Keratinocyte (primary cell): Measurements from ENCODE around the gene ASTN2. TPM values are rescaled to one million over a fixed set of nuclear protein-coding genes. Genes with fewer than 3 reads are reported as not detected.

Experiments
- DNase-seq: peaks from one replicate; pipeline ENCODE4 v3.0.0-alpha.2; 2011; ENCODE audit warnings: low read depth, missing footprints, low spot score
- FAIRE-seq: peaks from 2 replicates; lab custom pipeline; 2011; peaks lifted over from hg19 to GRCh38; lab: Jason Lieb, UNC
- H2AFZ ChIP-seq: 2 replicates; pipeline ENCODE4 v1.6.0; 2012; ENCODE audit warnings: low read length, control low read depth, inconsistent platforms; ENCODE audit not compliant: control insufficient read depth
- H3K27ac ChIP-seq: 2 replicates; pipeline ENCODE4 v1.5.1; 2011; ENCODE audit warnings: low read length; ENCODE audit not compliant: control insufficient read depth, insufficient read depth
- H3K27me3 ChIP-seq: 3 replicates; pipeline ENCODE4 v1.6.0; 2011; ENCODE audit warnings: low read length; ENCODE audit not compliant: control insufficient read depth, insufficient read depth; ENCODE audit errors: extremely low read depth
- H3K36me3 ChIP-seq, 2 experiments: 2 replicates in 1 of 2; 3 replicates in 1 of 2; pipeline ENCODE4 v1.5.1; 2011; ENCODE audit warnings: low read length in 2 of 2, mild to moderate bottlenecking in 1 of 2; ENCODE audit not compliant: control insufficient read depth in 2 of 2, insufficient read depth in 2 of 2; ENCODE audit errors: extremely low read depth in 1 of 2
- H3K4me1 ChIP-seq: 3 replicates; pipeline ENCODE4 v1.5.1; 2011; ENCODE audit warnings: low read length; ENCODE audit not compliant: control insufficient read depth, insufficient read depth; ENCODE audit errors: extremely low read depth
- H3K4me2 ChIP-seq: 3 replicates; pipeline ENCODE4 v1.6.0; 2011; ENCODE audit warnings: low read depth, low read length; ENCODE audit not compliant: control insufficient read depth, insufficient read depth; ENCODE audit errors: extremely low read depth
- H3K4me3 ChIP-seq, 3 experiments: fragments of 200-600 bp in 1 of 3; sonication (generic) in 1 of 3; 2 replicates in 2 of 3; 3 replicates in 1 of 3; pipeline ENCODE4 v1.5.1; 2011 to 2016; ENCODE audit warnings: low read length in 3 of 3, mild to moderate bottlenecking in 3 of 3, control low read depth in 2 of 3, inconsistent platforms in 1 of 3, low read depth in 1 of 3, mixed read lengths in 1 of 3, mixed run types in 1 of 3, moderate library complexity in 1 of 3; ENCODE audit not compliant: control insufficient read depth in 2 of 3, insufficient read depth in 2 of 3; ENCODE audit errors: extremely low read depth in 1 of 3
- H3K79me2 ChIP-seq: 2 replicates; pipeline ENCODE4 v1.6.0; 2012; ENCODE audit warnings: low read length; ENCODE audit not compliant: control insufficient read depth, insufficient read depth
- H3K9ac ChIP-seq: 3 replicates; pipeline ENCODE4 v1.6.0; 2011; ENCODE audit warnings: low read length; ENCODE audit not compliant: control insufficient read depth, insufficient read depth; ENCODE audit errors: extremely low read depth
- H3K9me1 ChIP-seq: 3 replicates; pipeline ENCODE4 v1.6.0; 2011; ENCODE audit warnings: low read length; ENCODE audit not compliant: control insufficient read depth, insufficient read depth; ENCODE audit errors: extremely low read depth
- H3K9me3 ChIP-seq: 2 replicates; pipeline ENCODE4 v1.5.1; 2012; ENCODE audit warnings: low read depth, low read length; ENCODE audit not compliant: control insufficient read depth
- H4K20me1 ChIP-seq: 3 replicates; pipeline ENCODE4 v1.6.0; 2011; ENCODE audit warnings: low read length; ENCODE audit not compliant: control insufficient read depth, insufficient read depth; ENCODE audit errors: extremely low read depth
- EZH2 ChIP-seq: IDR thresholded peaks from one replicate; pipeline ENCODE4 v1.6.1; 2012; ENCODE audit warnings: inconsistent platforms, mild to moderate bottlenecking, low read length, moderate library complexity
- dilution Hi-C: fragments of 300-500 bp; cut with MboI; formaldehyde crosslinking; loops from one replicate; pipeline ENCODE4 v1.7.0; 2020; ENCODE audit warnings: low sequenced_read_pairs; ENCODE audit not compliant: extremely low pct_ligation_motif_present
- polyA plus RNA-seq, 5 experiments: library from polyadenylated mRNA; depleted of rRNA in 3 of 5; stranded (reverse) in 3 of 5; stranded (forward) in 1 of 5; unstranded in 1 of 5; fragments of >200 nt; gene quantifications; 1 replicate in 1 of 5; 2 replicates in 3 of 5; 3 replicates in 1 of 5; pipeline versions ENCODE4 v1.2.1 to v1.2.3, GENCODE V29; 2011 to 2012; ENCODE audit warnings: missing spikeins in 2 of 5, low read depth in 1 of 5, low replicate concordance in 1 of 5
- TF ChIP-seq, protein P1 (sequence below), 3 experiments: IDR thresholded peaks in 1 of 3; conservative IDR thresholded peaks in 1 of 3; optimal IDR thresholded peaks in 1 of 3; 2 replicates in 2 of 3; 3 replicates in 1 of 3; pipeline versions ENCODE3 to v1.5.1; 2011; ENCODE audit warnings: low read length in 3 of 3, mild to moderate bottlenecking in 3 of 3, moderate library complexity in 2 of 3, control low read depth in 1 of 3, inconsistent platforms in 1 of 3; ENCODE audit not compliant: insufficient read depth in 2 of 3; ENCODE audit errors: extremely low read depth in 1 of 3

Gene ASTN2
- polyA plus RNA-seq, 1 donor (not counting 4 experiments of a cell fraction or from before 2014, with no cell fraction given) = 0.31 TPM

GRCh38 chr9:117354997-117355396 is 59.9 kb downstream of the ASTN2 start:
- Histone ChIP-seq H3K27ac (no peak overlapping the region), H3K4me2 (no peak overlapping the region), H3K36me3 (no peaks in the 10 kb centered on the region), H3K27me3 (no peaks in the 10 kb centered on the region), H3K4me3 (no peak overlapping the region), H3K9me3 (no peaks in the 10 kb centered on the region), H3K9ac (no peak overlapping the region), H3K79me2 (no peaks in the 10 kb centered on the region), H3K4me1 (no peaks in the 10 kb centered on the region), H2AFZ (no peak overlapping the region), H4K20me1 (no peaks in the 10 kb centered on the region), H3K9me1 (no peaks in the 10 kb centered on the region)
- TF ChIP-seq EZH2 = no peak
- TF ChIP-seq, protein P1, sequence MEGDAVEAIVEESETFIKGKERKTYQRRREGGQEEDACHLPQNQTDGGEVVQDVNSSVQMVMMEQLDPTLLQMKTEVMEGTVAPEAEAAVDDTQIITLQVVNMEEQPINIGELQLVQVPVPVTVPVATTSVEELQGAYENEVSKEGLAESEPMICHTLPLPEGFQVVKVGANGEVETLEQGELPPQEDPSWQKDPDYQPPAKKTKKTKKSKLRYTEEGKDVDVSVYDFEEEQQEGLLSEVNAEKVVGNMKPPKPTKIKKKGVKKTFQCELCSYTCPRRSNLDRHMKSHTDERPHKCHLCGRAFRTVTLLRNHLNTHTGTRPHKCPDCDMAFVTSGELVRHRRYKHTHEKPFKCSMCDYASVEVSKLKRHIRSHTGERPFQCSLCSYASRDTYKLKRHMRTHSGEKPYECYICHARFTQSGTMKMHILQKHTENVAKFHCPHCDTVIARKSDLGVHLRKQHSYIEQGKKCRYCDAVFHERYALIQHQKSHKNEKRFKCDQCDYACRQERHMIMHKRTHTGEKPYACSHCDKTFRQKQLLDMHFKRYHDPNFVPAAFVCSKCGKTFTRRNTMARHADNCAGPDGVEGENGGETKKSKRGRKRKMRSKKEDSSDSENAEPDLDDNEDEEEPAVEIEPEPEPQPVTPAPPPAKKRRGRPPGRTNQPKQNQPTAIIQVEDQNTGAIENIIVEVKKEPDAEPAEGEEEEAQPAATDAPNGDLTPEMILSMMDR (optimal IDR thresholded peaks at IDR 0.05 in 1 of 3, IDR thresholded peaks at IDR 0.05 in 1 of 3, conservative IDR thresholded peaks at IDR 0.05 in 1 of 3; ENCODE audit: extremely low read depth in 1 of 3, insufficient read depth in 2 of 3, low read length in 3 of 3) = no peak
- DNase-seq (no peak), FAIRE-seq (no peak)
- dilution Hi-C loops = no loop called here

DNA sequence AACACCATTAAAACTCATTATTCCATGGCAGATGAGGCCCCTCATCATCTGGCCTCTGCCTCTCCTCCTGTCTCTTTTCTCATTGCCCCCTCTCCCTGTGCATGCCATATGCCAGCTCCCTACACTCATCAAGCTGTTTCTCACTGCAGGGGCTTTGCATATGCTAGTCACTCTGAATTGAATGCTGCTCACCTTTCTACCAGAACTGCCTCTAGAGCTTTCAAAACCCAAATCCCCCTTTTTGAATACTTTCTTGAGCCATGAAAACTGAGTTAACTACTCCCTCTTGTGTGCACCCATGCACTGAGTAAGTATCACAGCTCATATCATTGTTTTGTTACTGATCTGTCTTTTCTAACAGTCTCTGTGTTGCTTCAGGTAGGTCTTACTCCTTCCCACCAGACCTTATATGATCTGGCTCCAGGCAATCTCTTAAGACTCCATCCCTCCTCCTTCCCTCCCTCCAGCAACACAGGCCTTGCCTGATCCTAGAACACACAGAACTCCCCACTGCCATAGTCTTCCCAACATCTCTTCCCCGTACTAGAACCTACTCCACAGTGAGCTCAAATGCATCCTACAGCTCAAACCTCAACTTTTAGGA is 60.5 kb downstream of the ASTN2 start:
- FAIRE-seq = no peak
- dilution Hi-C loops = no loop called here

More for the DNA sequence above, 60.5 kb downstream of the ASTN2 start:
- no peak overlapping the region for H3K4me3 ChIP-seq
- no peak for DNase-seq
- H3K9ac ChIP-seq = no peak overlapping the region
- no peak overlapping the region for H3K27ac ChIP-seq
- TF ChIP-seq EZH2 = no peak
- TF ChIP-seq, protein P1 (optimal IDR thresholded peaks at IDR 0.05 in 1 of 3, IDR thresholded peaks at IDR 0.05 in 1 of 3, conservative IDR thresholded peaks at IDR 0.05 in 1 of 3; ENCODE audit: extremely low read depth in 1 of 3, insufficient read depth in 2 of 3, low read length in 3 of 3) = no peak
- H3K79me2 ChIP-seq = no peaks in the 10 kb centered on the region
- no peaks in the 10 kb centered on the region for H3K9me1 ChIP-seq
- H2AFZ ChIP-seq = no peak overlapping the region
- H3K4me2 ChIP-seq = no peak overlapping the region
- no peaks in the 10 kb centered on the region for H3K36me3 ChIP-seq
- H3K27me3 ChIP-seq = no peaks in the 10 kb centered on the region
- no peaks in the 10 kb centered on the region for H3K4me1 ChIP-seq
- H4K20me1 ChIP-seq = no peaks in the 10 kb centered on the region
- H3K9me3 ChIP-seq = no peaks in the 10 kb centered on the region
